Mammary epithelial cell (primary cell): ENCODE measurements around the gene NKX6-2.

Source experiments
- EZH2 ChIP-seq: IDR thresholded peaks from 2 replicates; pipeline ENCODE4 v1.6.1; 2012; ENCODE audit warnings: low read length, inconsistent platforms, borderline replicate concordance
- TF ChIP-seq, protein P1 (sequence below), 2 donors: IDR thresholded peaks in 1 of 2; conservative IDR thresholded peaks in 1 of 2; 2 replicates each; pipeline ENCODE4 v1.5.1; 2011 to 2012; ENCODE audit warnings: inconsistent platforms in 2 of 2, low read length in 2 of 2, mild to moderate bottlenecking in 2 of 2, control low read depth in 1 of 2, low read depth in 1 of 2; ENCODE audit not compliant: insufficient read depth in 1 of 2; ENCODE audit errors: extremely low read depth in 1 of 2

DNA sequence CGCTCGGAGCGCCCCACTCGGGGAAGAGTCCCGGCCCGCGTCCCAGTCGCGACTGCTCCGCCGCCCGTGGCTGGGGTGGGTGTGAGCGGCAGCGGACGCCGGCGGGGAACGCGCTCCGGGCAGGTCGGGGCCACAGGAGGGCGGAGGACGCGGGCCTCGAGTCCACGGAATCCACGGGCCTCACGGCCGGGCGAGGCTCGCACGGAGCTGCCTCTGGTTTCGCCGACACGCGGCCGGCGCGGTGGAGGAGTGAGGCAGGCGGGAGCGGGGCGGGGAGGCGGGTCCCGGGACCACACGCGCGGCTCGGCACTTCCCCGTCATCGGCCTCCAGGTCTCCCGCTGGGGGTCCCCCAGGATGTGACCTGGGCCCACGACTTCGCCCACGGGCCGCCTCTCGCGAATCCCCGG lies 533 bp upstream of the NKX6-2 start:
- TF ChIP-seq, protein P1, sequence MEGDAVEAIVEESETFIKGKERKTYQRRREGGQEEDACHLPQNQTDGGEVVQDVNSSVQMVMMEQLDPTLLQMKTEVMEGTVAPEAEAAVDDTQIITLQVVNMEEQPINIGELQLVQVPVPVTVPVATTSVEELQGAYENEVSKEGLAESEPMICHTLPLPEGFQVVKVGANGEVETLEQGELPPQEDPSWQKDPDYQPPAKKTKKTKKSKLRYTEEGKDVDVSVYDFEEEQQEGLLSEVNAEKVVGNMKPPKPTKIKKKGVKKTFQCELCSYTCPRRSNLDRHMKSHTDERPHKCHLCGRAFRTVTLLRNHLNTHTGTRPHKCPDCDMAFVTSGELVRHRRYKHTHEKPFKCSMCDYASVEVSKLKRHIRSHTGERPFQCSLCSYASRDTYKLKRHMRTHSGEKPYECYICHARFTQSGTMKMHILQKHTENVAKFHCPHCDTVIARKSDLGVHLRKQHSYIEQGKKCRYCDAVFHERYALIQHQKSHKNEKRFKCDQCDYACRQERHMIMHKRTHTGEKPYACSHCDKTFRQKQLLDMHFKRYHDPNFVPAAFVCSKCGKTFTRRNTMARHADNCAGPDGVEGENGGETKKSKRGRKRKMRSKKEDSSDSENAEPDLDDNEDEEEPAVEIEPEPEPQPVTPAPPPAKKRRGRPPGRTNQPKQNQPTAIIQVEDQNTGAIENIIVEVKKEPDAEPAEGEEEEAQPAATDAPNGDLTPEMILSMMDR (conservative IDR thresholded peaks at IDR 0.05 in 1 of 2, IDR thresholded peaks at IDR 0.05 in 1 of 2; ENCODE audit: extremely low read depth in 1 of 2, insufficient read depth in 1 of 2, low read depth in 1 of 2, low read length in 2 of 2), result no peak
- TF ChIP-seq EZH2, result peak; percentile 75
